PC-3 (cell line): ENCODE measurements around the gene TBL3. TPM values are rescaled to one million over a fixed set of nuclear protein-coding genes. Genes with fewer than 3 reads are reported as not detected.
A peak's percentile ranks its signal among the peaks of the same experiment; 100 is the strongest.

Source experiments
- ATAC-seq: fragments of 200-7000 bp; cut with Tn5 transposase; 2 replicates; pipeline ENCODE4 v1.9.1; 2020; ENCODE audit warnings: mild to moderate bottlenecking, moderate library complexity
- BruUV-seq: library from RNA; stranded (reverse); fragments of 400-500 nt; replicated peaks from 2 replicates; lab custom pipeline; 2021; lab: Mats Ljungman, UMichigan
- CTCF ChIA-PET: fragments of 300-600 bp; sonication (Branson Sonifier 250); formaldehyde crosslinking; loops from one replicate; lab custom pipeline; 2022; ENCODE audit warnings: antibody characterized with exemption; lab: Charles Lee
- POLR2A ChIA-PET: fragments of 300-600 bp; sonication (Branson Sonifier 250); formaldehyde crosslinking; loops from one replicate; lab custom pipeline; 2022; ENCODE audit warnings: antibody characterized with exemption; ENCODE audit not compliant: unreplicated experiment; lab: Charles Lee
- DNase-seq: peaks from one replicate; pipeline ENCODE4 v3.0.0-alpha.2; 2015
- H2AFZ ChIP-seq: fragments of 300-600 bp; sonication (generic); 2 replicates; pipeline ENCODE4 v1.6.0; 2016; ENCODE audit warnings: antibody characterized with exemption, low read length
- H3F3A ChIP-seq: fragments of 300-600 bp; sonication (generic); one replicate; pipeline ENCODE4 v1.6.0; 2017; ENCODE audit warnings: antibody characterized with exemption, low read length, control low read depth, mild to moderate bottlenecking; ENCODE audit not compliant: unreplicated experiment
- H3K27ac ChIP-seq: fragments of 300-600 bp; sonication (generic); 2 replicates; pipeline ENCODE4 v1.5.1; 2016; ENCODE audit warnings: mild to moderate bottlenecking, low read length
- H3K27me3 ChIP-seq: fragments of 300-600 bp; sonication (generic); 2 replicates; pipeline ENCODE4 v1.6.1; 2016; ENCODE audit warnings: low read length, mixed read lengths
- H3K36me3 ChIP-seq: fragments of 300-600 bp; sonication (generic); 2 replicates; pipeline ENCODE4 v1.6.1; 2016; ENCODE audit warnings: low read depth, mixed run types, low read length, mixed read lengths
- H3K4me1 ChIP-seq: fragments of 300-600 bp; sonication (generic); 2 replicates; pipeline ENCODE4 v1.5.1; 2016; ENCODE audit warnings: low read length; ENCODE audit not compliant: insufficient read depth
- H3K4me2 ChIP-seq: fragments of 300-600 bp; sonication (generic); 2 replicates; pipeline ENCODE4 v1.6.0; 2016; ENCODE audit warnings: low read length
- H3K4me3 ChIP-seq: fragments of 300-600 bp; sonication (generic); 2 replicates; pipeline ENCODE4 v1.5.1; 2016; ENCODE audit warnings: mild to moderate bottlenecking, low read length, mixed read lengths
- H3K79me2 ChIP-seq: fragments of 300-600 bp; sonication (generic); 2 replicates; pipeline ENCODE4 v1.6.1; 2017; ENCODE audit warnings: low read length, mixed read lengths
- H3K9ac ChIP-seq: fragments of 300-600 bp; sonication (generic); 2 replicates; pipeline ENCODE4 v1.6.0; 2016; ENCODE audit warnings: mild to moderate bottlenecking, low read length
- H3K9me2 ChIP-seq: fragments of 300-600 bp; sonication (generic); replicated peaks from 2 replicates; pipeline ENCODE4 v1.6.1; 2016; ENCODE audit warnings: mixed run types, low read length, mixed read lengths
- H3K9me3 ChIP-seq: fragments of 300-600 bp; sonication (generic); 2 replicates; pipeline ENCODE4 v1.6.1; 2016; ENCODE audit warnings: low read length, mixed read lengths
- H4K20me1 ChIP-seq: fragments of 300-600 bp; sonication (generic); 2 replicates; pipeline ENCODE4 v1.6.1; 2016; ENCODE audit warnings: low read length, mixed read lengths
- CTCF ChIP-seq: fragments of 300-600 bp; sonication (generic); conservative IDR thresholded peaks from 2 replicates; pipeline ENCODE4 v1.5.1; 2017; ENCODE audit warnings: antibody characterized with exemption, low read depth, mild to moderate bottlenecking, low read length
- EZH2 ChIP-seq: fragments of 300-600 bp; sonication (generic); IDR thresholded peaks from one replicate; pipeline ENCODE4 v1.6.1; 2017; ENCODE audit warnings: antibody characterized with exemption, mild to moderate bottlenecking, low read length; ENCODE audit not compliant: unreplicated experiment
- EZH2phosphoT487 ChIP-seq: fragments of 300-600 bp; sonication (generic); IDR thresholded peaks from 2 replicates; pipeline ENCODE4 v1.6.1; 2018; ENCODE audit warnings: mild to moderate bottlenecking, antibody characterized with exemption, low read length, borderline replicate concordance
- intact Hi-C: fragments of 100-400 bp; cut with micrococcal nuclease; formaldehyde crosslinking; loops from 2 replicates; pipeline ENCODE4 v1.9.0; 2023
- total RNA-seq: library from RNA; depleted of rRNA; stranded (reverse); fragments of >200 nt; gene quantifications from 2 replicates; pipeline ENCODE4 v1.2.3, GENCODE V29; 2014

Gene TBL3
- total RNA-seq, 1 experiment from 2014 or later, result 71.5 TPM

DNA sequence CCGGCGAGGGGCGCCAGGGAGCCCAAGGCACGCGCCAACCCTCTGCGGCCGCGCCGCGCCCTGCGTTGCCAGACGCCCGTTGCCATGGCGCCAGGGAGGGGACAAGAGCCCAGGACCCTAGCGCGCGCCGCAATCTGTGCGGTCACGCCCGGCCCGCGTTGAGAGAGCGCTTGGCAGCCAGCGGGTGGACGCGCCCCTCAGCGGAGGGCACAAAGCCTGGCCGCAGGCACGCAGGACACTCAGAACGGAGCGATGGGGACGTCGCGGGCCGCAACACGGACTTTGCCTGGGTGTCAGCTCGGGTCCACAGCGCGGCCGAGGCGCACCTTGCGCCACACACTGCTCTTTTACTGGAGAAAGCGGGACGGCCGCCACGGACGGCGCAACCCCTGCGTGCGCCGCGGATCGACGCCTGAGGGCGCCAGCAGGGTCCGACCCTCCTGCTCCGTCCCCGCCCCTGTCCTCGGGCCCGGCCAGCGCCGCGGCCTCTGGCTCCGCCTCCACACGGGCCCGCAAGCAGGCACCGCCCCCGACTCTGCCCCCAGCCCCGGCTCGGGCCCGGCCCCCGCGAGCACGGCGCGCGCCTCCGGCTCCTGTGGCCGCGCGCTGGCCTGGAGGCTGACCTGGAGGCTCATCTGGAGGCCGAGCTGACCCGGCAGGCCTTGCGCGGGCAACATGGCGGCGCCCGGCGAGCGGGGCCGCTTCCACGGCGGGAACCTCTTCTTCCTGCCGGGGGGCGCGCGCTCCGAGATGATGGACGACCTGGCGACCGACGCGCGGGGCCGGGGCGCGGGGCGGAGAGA is 11.9 kb downstream of the TBL3 start, which contains the start of gene GFER:
Gene GFER, plus strand, starts transcription at position 650 of the 803 bp plus-strand sequence. Its CDS starts 26 bp downstream, at position 676.
- POLR2A ChIA-PET, result interaction anchor here (0.6 kb wide), 1 partner anchor 24 kb away, joined by 4 read pairs; no protein-coding TSS in a partner anchor
- Histone ChIP-seq H3K36me3 (no peaks in the 10 kb centered on the region; the same call in 1 of the 2 replicates), H3K27ac (no peak within 1 kb of the TSS), H3K4me1 (peaks cover 45% of the 10 kb centered on the region), H3K9me3 (no peaks in the 10 kb centered on the region), H3K27me3 (no peaks in the 10 kb centered on the region), H3K4me2 (peak within 1 kb of the TSS; percentile 95), H3K79me2 (peaks cover 19% of the 10 kb centered on the region), H2AFZ (peak within 1 kb of the TSS; percentile 72), H3K9ac (peak within 1 kb of the TSS; percentile 85), H3F3A (peaks cover 3% of the 10 kb centered on the region), H3K4me3 (peak within 1 kb of the TSS; percentile 90), H4K20me1 (no peaks in the 10 kb centered on the region), H3K9me2 (no peaks in the 10 kb centered on the region)
- BruUV-seq, result no TSS peak
- ATAC-seq (peak; percentile 76), DNase-seq (peak; percentile 86)
- TF ChIP-seq CTCF (no peak; the same call in 1 of the 2 replicates), EZH2phosphoT487 (0 out of 2 replicates have a peak, but pooled peaks have one; percentile 59), EZH2 (no peak)
- intact Hi-C loops, result no loop called here
- CTCF ChIA-PET, result no interaction called here

GRCh38 chr16:1984347-1985225 is 12.7 kb downstream of the TBL3 start:
- H3K27me3 ChIP-seq, result no peaks in the 10 kb centered on the region
- H3K4me3 ChIP-seq, result peak overlapping the region; percentile 90
- peak overlapping the region; percentile 85 for H3K9ac ChIP-seq
- intact Hi-C loops, result no loop called here
- no peaks in the 10 kb centered on the region; the same call in 1 of the 2 replicates for H3K36me3 ChIP-seq
- DNase-seq, result no peak
- BruUV-seq, result TSS peak; percentile 55
- CTCF ChIA-PET, result interaction anchor here (1.0 kb wide), 1 partner anchor 19 kb away, joined by 3 read pairs; no protein-coding TSS in a partner anchor
- H3K79me2 ChIP-seq, result peaks cover 19% of the 10 kb centered on the region
- POLR2A ChIA-PET, result interaction anchor here (0.6 kb wide), 3 partner anchors 23 to 212 kb away, joined by 3 to 5 read pairs (median 4); partner anchors contain the start of genes EME2 and MRPS34
- peaks cover 40% of the 10 kb centered on the region for H3K4me1 ChIP-seq
- H3K4me2 ChIP-seq, result peak overlapping the region; percentile 95
- peak overlapping the region; percentile 72 for H2AFZ ChIP-seq
- TF ChIP-seq CTCF, result no peak
- TF ChIP-seq EZH2phosphoT487, result no peak
- TF ChIP-seq EZH2, result no peak
- H3K27ac ChIP-seq, result no peak overlapping the region
- H3K9me2 ChIP-seq, result no peaks in the 10 kb centered on the region
- H3K9me3 ChIP-seq, result no peaks in the 10 kb centered on the region
- peaks cover 3% of the 10 kb centered on the region for H3F3A ChIP-seq
- H4K20me1 ChIP-seq, result no peaks in the 10 kb centered on the region
- peak; percentile 2; the same call in 1 of the 2 replicates for ATAC-seq
